ENCODE data around the gene PGS1. TPM values are rescaled to one million over a fixed set of nuclear protein-coding genes. Genes with fewer than 3 reads are reported as not detected.
"Not testable (repeated sequence)": the region's sequence is repeated elsewhere in the genome, so short reads cannot be mapped to it uniquely, and the experiment has no call there.

The PGS1 gene
- total RNA-seq, 6 experiments from 2014 or later: 20.2 to 26.1 (median 24.5) TPM

- peaks cover 35% of the 10 kb centered on the region for H3K27me3 Mint-ChIP-seq (ENCODE audit: insufficient read depth)
- no peak overlapping the region for H3K4me3 Mint-ChIP-seq
- TF ChIP-seq, protein P1, sequence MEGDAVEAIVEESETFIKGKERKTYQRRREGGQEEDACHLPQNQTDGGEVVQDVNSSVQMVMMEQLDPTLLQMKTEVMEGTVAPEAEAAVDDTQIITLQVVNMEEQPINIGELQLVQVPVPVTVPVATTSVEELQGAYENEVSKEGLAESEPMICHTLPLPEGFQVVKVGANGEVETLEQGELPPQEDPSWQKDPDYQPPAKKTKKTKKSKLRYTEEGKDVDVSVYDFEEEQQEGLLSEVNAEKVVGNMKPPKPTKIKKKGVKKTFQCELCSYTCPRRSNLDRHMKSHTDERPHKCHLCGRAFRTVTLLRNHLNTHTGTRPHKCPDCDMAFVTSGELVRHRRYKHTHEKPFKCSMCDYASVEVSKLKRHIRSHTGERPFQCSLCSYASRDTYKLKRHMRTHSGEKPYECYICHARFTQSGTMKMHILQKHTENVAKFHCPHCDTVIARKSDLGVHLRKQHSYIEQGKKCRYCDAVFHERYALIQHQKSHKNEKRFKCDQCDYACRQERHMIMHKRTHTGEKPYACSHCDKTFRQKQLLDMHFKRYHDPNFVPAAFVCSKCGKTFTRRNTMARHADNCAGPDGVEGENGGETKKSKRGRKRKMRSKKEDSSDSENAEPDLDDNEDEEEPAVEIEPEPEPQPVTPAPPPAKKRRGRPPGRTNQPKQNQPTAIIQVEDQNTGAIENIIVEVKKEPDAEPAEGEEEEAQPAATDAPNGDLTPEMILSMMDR (IDR thresholded peaks at IDR 0.05): no peak
- H3K27ac Mint-ChIP-seq: no peak overlapping the region
- DNase-seq: no peak
- no peaks in the 10 kb centered on the region for H3K9me3 Mint-ChIP-seq
- no peaks in the 10 kb centered on the region for H3K36me3 Mint-ChIP-seq (ENCODE audit: low read depth)
- no peaks in the 10 kb centered on the region for H3K4me1 Mint-ChIP-seq (ENCODE audit: low read depth)
Observed at GRCh38 chr17:78460176-78460675, 81.8 kb downstream of the PGS1 start.

- Mint-ChIP-seq H3K36me3 (ENCODE audit: low read depth) (no peaks in the 10 kb centered on the region), H3K4me3 (no peak overlapping the region), H3K9me3 (no peaks in the 10 kb centered on the region), H3K27me3 (ENCODE audit: insufficient read depth) (peaks cover 28% of the 10 kb centered on the region), H3K27ac (no peak overlapping the region), H3K4me1 (ENCODE audit: low read depth) (no peaks in the 10 kb centered on the region)
- TF ChIP-seq, protein P1 (IDR thresholded peaks at IDR 0.05): no peak
- no peak for DNase-seq
Observed at GRCh38 chr17:78460951-78461798, 82.7 kb downstream of the PGS1 start.

DNA sequence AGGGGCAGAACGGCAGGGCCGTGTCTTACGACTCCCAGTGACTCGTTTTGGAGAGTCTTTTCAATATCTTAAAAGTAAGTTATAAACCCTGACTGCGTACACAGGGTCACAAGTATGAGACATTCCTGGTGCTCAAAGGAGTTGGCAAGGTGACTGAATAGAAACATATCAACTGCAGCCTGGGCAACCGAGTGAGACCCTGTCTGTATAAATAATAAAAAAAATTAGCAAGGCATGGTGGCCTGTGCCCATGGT is 83.3 kb downstream of the PGS1 start:
- no peaks in the 10 kb centered on the region for H3K9me3 Mint-ChIP-seq
- no peak for DNase-seq
- H3K4me3 Mint-ChIP-seq: no peak overlapping the region
- no peak overlapping the region for H3K27ac Mint-ChIP-seq
- H3K27me3 Mint-ChIP-seq (ENCODE audit: insufficient read depth): peaks cover 27% of the 10 kb centered on the region
- H3K36me3 Mint-ChIP-seq (ENCODE audit: low read depth): no peaks in the 10 kb centered on the region
- H3K4me1 Mint-ChIP-seq (ENCODE audit: low read depth): no peaks in the 10 kb centered on the region
- TF ChIP-seq, protein P1 (IDR thresholded peaks at IDR 0.05): no peak

DNA sequence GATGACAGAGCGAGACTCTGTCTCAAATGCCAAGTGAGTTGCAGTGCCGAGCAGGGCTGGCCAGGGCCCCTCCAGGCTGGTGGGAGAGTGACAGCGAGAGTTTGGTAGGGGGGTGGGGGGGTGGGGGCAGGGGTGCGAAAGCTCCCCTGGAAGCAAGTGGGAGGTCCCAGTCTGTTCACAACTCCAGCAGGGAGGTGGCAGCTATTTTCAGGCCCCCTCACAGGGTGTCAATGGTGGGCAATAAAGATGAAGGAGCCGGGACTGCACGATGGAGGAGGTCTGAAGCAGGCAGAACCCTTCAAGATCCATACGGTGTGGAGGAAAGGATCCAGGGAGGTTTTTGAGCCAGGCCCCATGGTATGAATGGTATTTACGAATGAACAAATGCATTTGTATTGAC is 83.7 kb downstream of the PGS1 start:
- Mint-ChIP-seq H3K27ac (no peak overlapping the region), H3K4me3 (no peak overlapping the region), H3K36me3 (ENCODE audit: low read depth) (no peaks in the 10 kb centered on the region), H3K9me3 (no peaks in the 10 kb centered on the region), H3K4me1 (ENCODE audit: low read depth) (no peaks in the 10 kb centered on the region), H3K27me3 (ENCODE audit: insufficient read depth) (peaks cover 24% of the 10 kb centered on the region)
- DNase-seq: no peak
- TF ChIP-seq, protein P1 (IDR thresholded peaks at IDR 0.05): no peak

DNA sequence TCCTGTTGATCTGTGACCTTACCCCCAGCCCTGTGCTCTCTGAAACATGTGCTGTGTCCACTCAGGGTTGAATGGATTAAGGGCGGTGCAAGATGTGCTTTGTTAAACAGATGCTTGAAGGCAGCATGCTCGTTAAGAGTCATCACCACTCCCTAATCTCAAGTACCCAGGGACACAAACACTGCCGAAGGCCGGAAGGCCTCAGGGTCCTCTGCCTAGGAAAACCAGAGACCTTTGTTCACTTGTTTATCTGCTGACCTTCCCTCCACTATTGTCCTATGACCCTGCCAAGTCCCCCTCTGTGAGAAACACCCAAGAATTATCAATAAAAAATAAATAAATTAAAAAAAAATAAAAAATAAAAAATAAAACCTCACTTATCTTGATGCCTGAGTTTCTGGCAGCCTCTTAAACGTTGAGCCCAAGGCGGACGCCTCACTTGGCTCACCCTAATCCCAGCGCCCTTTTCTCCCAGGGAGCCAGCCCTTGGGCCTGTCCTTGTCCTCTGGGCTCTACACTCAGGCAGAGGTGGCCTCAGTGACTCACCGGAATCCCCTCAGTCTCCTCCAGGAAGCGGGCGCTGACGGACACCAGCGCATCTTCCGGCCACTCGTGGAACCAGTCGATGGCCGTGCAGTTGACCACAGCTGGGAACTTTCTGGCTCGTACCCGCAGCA is 87.8 kb downstream of the PGS1 start:
- not testable (repeated sequence) for H3K9me3 Mint-ChIP-seq; H3K36me3 Mint-ChIP-seq (ENCODE audit: low read depth); DNase-seq; H3K4me3 Mint-ChIP-seq; H3K4me1 Mint-ChIP-seq (ENCODE audit: low read depth); H3K27ac Mint-ChIP-seq
- H3K27me3 Mint-ChIP-seq (ENCODE audit: insufficient read depth): peaks cover 15% of the 10 kb centered on the region
